Lower leg skin (tissue), 4 donors: ENCODE results near the gene LIMK2. TPM values are rescaled to one million over a fixed set of nuclear protein-coding genes. Genes with fewer than 3 reads are reported as not detected.
"Not testable (repeated sequence)": the region's sequence is repeated elsewhere in the genome, so short reads cannot be mapped to it uniquely, and the experiment has no call there.

Experiments
- DNase-seq, 2 donors: peaks; one replicate each; pipeline ENCODE4 v3.0.0-alpha.2; 2019; ENCODE audit warnings: low spot score in 2 of 2
- H3K4me3 ChIP-seq: fragments of 200-600 bp; sonication (generic); 2 replicates; pipeline ENCODE4 v1.5.1; 2017; ENCODE audit warnings: mild to moderate bottlenecking, low read depth; ENCODE audit not compliant: poor library complexity, severe bottlenecking
- POLR2A ChIP-seq, 2 donors: fragments of 450-650 bp; IDR thresholded peaks; one replicate each; pipeline ENCODE4 v1.6.1; 2016 to 2017; ENCODE audit warnings: antibody characterized with exemption in 2 of 2, mild to moderate bottlenecking in 1 of 2, moderate library complexity in 1 of 2
- WGBS, 2 donors: methylation state at CpG; one replicate each; pipeline ENCODE4 v1.1.5; 2018; 5-methylcytosine and 5-hydroxymethylcytosine counted together
- intact Hi-C: fragments of 100-400 bp; cut with DNase I; formaldehyde crosslinking; loops from one replicate; pipeline ENCODE4 v1.15.0; 2023; ENCODE audit warnings: low total_unique reads
- total RNA-seq, 4 donors: library from RNA; depleted of rRNA; stranded (reverse); fragments of >200 nt; gene quantifications; one replicate each; pipeline ENCODE4 v1.1.0, GENCODE V29; 2016
- TF ChIP-seq, protein P1 (sequence below), 3 donors: fragments of 450-650 bp; IDR thresholded peaks; one replicate each; pipeline ENCODE4 v1.5.1; 2016; ENCODE audit warnings: antibody characterized with exemption in 3 of 3, mild to moderate bottlenecking in 3 of 3, moderate library complexity in 2 of 3

LIMK2 gene
- 100 to 1,000 TPM; 135 to 218 (median 168) TPM for total RNA-seq

DNA sequence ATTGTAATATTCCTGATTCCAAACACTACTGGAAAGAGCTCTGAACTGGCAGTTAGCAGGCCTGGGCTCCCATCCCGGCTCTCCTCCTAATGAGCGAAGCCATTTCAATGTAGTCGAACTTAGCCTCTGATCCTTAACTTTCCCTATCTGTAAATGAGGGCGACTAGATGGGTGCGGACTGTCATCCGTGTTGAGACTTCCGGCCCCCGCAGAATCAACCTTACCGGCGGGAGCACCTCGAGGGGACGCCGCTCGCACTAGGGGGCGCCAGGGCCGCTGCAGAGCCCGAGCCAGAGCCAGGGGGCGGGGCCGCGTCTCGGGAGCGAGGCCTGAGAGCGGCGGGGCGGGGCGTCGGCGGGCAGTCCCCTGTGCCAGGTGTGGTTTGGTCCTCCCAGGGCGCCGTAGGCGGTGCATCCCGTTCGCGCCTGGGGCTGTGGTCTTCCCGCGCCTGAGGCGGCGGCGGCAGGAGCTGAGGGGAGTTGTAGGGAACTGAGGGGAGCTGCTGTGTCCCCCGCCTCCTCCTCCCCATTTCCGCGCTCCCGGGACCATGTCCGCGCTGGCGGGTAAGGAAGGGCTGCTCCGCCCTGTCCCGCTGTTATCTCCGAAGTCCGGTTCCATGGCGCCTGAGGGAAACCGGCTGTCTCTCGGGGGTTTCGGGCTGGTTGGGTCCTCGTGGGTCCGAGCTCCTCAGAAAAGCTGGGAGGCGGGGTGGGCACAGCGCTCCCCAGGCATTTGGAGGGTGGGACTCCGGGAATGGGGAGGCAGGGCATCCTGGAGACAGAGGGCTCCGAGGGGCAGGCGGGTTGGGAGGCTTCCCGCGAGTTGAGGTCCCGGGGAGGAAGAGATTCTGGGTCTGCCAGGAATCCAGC lies at the start of gene LIMK2:
LIMK2 (plus strand) TSS at position 437 of the 869 bp plus-strand sequence; CDS start at position 548, 111 bp downstream.
- intact Hi-C loops: no loop called here
- H3K4me3 ChIP-seq: peak within 1 kb of the TSS; percentile 65
- peak; percentile 87 to 98 for DNase-seq
- TF ChIP-seq, protein P1, sequence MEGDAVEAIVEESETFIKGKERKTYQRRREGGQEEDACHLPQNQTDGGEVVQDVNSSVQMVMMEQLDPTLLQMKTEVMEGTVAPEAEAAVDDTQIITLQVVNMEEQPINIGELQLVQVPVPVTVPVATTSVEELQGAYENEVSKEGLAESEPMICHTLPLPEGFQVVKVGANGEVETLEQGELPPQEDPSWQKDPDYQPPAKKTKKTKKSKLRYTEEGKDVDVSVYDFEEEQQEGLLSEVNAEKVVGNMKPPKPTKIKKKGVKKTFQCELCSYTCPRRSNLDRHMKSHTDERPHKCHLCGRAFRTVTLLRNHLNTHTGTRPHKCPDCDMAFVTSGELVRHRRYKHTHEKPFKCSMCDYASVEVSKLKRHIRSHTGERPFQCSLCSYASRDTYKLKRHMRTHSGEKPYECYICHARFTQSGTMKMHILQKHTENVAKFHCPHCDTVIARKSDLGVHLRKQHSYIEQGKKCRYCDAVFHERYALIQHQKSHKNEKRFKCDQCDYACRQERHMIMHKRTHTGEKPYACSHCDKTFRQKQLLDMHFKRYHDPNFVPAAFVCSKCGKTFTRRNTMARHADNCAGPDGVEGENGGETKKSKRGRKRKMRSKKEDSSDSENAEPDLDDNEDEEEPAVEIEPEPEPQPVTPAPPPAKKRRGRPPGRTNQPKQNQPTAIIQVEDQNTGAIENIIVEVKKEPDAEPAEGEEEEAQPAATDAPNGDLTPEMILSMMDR (IDR thresholded peaks at IDR 0.05): no peak
- no peak for TF ChIP-seq POLR2A (IDR thresholded peaks at IDR 0.05)
- 1 to 2% methylated on average over 25 to 43 of the region's 64 CpGs for WGBS, 2 donors

DNA sequence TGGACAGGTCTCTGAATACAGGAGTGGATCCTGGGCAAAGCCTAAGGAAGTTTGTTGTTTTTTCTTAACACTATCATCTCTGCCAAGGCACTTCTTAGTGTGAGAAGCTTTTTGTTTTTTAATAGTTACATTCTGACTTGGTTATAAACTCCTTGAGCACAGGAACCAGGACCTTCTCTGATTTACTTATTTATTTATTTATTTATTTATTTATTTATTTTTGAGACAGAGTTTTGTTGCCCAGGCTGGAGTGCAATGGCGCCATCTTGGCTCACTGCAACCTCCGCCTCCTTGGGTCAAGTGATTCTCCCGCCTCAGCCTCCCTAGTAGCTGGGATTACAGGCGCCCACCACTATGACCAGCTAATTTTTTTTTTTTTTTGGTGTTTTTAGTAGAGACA lies 41.1 kb upstream of the LIMK2 start:
- H3K4me3 ChIP-seq: no peak overlapping the region
- no peak for TF ChIP-seq POLR2A (IDR thresholded peaks at IDR 0.05)
- TF ChIP-seq, protein P1 (IDR thresholded peaks at IDR 0.05): no peak
- intact Hi-C loops: no loop called here
- no peak for DNase-seq
- WGBS, 2 donors: 94 to 97% methylated on average over 4 of the region's 4 CpGs

DNA sequence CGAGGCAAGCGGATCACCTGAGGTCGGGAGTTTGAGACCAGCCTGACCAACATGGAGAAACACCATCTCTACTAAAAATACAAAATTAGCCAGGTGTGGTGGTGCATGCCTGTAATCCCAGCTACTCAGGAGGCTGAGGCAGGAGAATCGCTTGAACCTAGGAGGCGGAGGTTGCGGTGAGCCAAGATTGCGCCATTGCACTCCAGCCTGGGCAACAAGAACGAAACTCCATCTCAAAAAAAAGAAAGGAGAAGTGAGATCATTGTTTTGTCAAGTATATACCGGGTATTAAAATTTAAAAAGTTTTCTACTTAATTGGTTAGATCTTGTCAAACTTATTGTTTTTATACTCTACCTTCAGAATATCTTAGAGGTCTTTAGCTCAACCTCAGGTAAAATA lies 40.4 kb upstream of the LIMK2 start:
- WGBS, 2 donors: 91 to 94% methylated on average over 9 of the region's 9 CpGs
- DNase-seq, H3K4me3 ChIP-seq, intact Hi-C loops: not testable (repeated sequence)

DNA sequence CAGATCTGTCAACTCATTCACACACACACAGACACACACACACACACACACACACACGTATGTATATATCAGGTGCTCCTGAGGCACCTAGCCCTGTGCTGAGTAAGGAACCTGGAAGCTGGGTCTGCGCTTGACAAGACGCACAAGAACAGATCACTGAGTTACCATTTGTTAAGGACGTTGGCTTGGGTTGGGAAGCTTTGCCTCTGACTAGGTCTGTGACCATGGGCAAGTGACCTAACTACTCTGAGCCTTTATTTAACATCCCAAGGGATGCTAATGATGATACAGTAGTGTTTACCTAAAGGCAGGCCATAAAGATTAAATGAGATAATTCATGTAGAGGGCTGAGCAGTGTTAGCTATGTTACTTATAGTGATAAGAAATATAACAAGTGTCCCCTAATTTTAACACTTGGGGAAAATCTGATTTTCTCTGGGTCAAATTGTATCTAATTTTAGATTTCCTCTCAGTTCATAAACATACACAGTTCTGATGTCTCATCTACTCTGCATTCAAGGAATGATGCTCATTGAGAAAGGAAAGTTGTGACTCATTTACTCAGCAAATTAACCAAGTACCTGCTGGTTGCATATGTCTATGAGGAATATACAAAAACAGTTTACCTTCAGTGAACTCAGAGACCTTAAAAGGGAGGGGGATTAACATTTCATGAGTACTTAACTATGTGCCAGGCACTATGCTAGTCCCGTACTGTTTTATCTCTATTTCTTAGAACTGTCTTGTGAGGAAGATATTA lies 38.5 kb upstream of the LIMK2 start:
- TF ChIP-seq POLR2A (IDR thresholded peaks at IDR 0.05): no peak
- TF ChIP-seq, protein P1 (IDR thresholded peaks at IDR 0.05): no peak
- intact Hi-C loops: no loop called here
- DNase-seq: no peak
- 67 to 68% methylated on average over 5 of the region's 5 CpGs for WGBS, 2 donors
- no peak overlapping the region for H3K4me3 ChIP-seq

DNA sequence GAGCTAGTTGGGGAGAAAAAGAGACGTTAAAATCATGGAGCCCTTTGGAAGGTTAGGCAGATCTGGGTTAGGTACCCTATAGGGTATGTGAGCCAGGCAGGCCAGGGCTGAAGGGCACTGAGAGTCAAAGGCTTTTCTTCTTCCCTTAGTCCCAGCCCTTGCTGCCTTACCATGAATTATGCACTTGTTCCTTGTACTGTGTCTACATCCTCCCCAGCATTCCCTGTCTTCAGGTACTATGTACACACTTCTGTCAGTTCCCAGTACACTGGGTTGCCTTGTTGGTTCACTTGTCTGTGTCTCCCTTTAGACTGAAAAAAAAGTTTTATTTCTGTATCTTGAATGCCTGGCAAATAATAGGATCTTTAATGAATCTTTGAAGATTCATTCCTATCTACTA lies 35.2 kb upstream of the LIMK2 start:
- DNase-seq: no peak
- WGBS, 2 donors: 81 to 85% methylated on average over 1 of the region's 1 CpG
- intact Hi-C loops: no loop called here
- no peak overlapping the region for H3K4me3 ChIP-seq
- no peak for TF ChIP-seq POLR2A (IDR thresholded peaks at IDR 0.05)
- TF ChIP-seq, protein P1 (IDR thresholded peaks at IDR 0.05): no peak
